Stimulated activated CD4-positive, alpha-beta T cell treated with anti-CD3 and anti-CD28 coated beads, TNF-alpha, amount 100 ng/mL, for 48 hours (primary cell): ENCODE data around the gene MMP24.

Experiments used
- DNase-seq, 3 donors: peaks; one replicate each; pipeline ENCODE4 v3.0.0-alpha.2; 2020; ENCODE audit warnings: low read depth in 3 of 3

Gene MMP24

GRCh38 chr20:35293303-35294292 lies 67.1 kb downstream of the MMP24 start:
- no peak for DNase-seq

- DNase-seq: no peak
Measured at GRCh38 chr20:35294293-35294685, 67.8 kb downstream of the MMP24 start.

- no peak for DNase-seq
Measured at GRCh38 chr20:35295058-35295457, 68.6 kb downstream of the MMP24 start.

GRCh38 chr20:35295674-35296073 lies 69.2 kb downstream of the MMP24 start:
- DNase-seq: no peak

GRCh38 chr20:35296101-35296554 lies 69.6 kb downstream of the MMP24 start:
- no peak for DNase-seq

GRCh38 chr20:35297155-35297554 lies 70.7 kb downstream of the MMP24 start:
- no peak for DNase-seq

GRCh38 chr20:35297740-35298139 lies 71.2 kb downstream of the MMP24 start:
- DNase-seq: no peak

- DNase-seq: no peak
Measured at GRCh38 chr20:35298264-35298663, 71.8 kb downstream of the MMP24 start.

GRCh38 chr20:35299780-35300179 lies 73.3 kb downstream of the MMP24 start:
- no peak for DNase-seq

GRCh38 chr20:35300469-35301262 lies 74.2 kb downstream of the MMP24 start:
- no peak for DNase-seq

GRCh38 chr20:35301426-35301825 lies 74.9 kb downstream of the MMP24 start:
- no peak for DNase-seq

GRCh38 chr20:35302421-35303335 lies 76.2 kb downstream of the MMP24 start:
- DNase-seq: no peak

- DNase-seq: no peak
Measured at GRCh38 chr20:35303382-35303734, 76.9 kb downstream of the MMP24 start.

GRCh38 chr20:35303735-35304491 lies 77.4 kb downstream of the MMP24 start:
- DNase-seq: peak; percentile 77 to 81 (median 78)

GRCh38 chr20:35304956-35305355 lies 78.5 kb downstream of the MMP24 start:
- DNase-seq: no peak

GRCh38 chr20:35305682-35306556 lies 79.4 kb downstream of the MMP24 start:
- DNase-seq: peak; percentile 67 to 89 (median 75)

GRCh38 chr20:35306931-35307517 lies 80.5 kb downstream of the MMP24 start:
- DNase-seq: no peak

- no peak for DNase-seq
Measured at GRCh38 chr20:35307666-35308653, 81.5 kb downstream of the MMP24 start.
